ENCODE results near the gene LPGAT1. TPM values are rescaled to one million over a fixed set of nuclear protein-coding genes. Genes with fewer than 3 reads are reported as not detected.

LPGAT1 gene
- total and polyA plus RNA-seq, 2 donors (not counting 3 experiments of a cell fraction or from before 2014, with no cell fraction given), result 6.1 to 46.0 TPM

DNA sequence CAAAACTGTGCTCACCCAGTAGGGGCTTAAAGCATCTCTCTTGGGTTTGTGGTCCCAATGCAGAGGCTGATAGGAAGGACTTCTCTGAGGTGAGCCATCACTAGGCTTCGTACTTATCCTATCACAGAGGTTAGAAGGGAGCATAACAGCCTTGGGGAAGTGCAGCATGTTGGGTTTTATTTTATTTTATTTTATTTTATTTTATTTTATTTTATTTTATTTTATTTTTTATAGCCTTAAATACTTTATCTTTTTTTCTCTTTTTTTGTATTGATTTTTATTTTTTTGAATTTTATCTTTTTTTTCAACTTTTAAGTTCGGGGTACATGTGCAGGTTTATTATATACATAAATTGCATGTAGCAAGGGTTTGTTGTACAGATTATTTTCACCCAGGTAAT lies 48.9 kb upstream of the LPGAT1 start:
- no TSS peak for BruUV-seq (replicated peaks)
- H3K36me3 ChIP-seq (ENCODE audit: control insufficient read depth in 2 of 2, extremely low read depth in 1 of 2, insufficient read depth in 2 of 2, low read length in 2 of 2), result no peaks in the 10 kb centered on the region
- no peaks in the 10 kb centered on the region for H3K79me2 ChIP-seq (ENCODE audit: control insufficient read depth, insufficient read depth, low read length)
- H2AFZ ChIP-seq (ENCODE audit: low read depth, low read length), result no peak overlapping the region
- no peak overlapping the region for H3K9ac ChIP-seq (replicated peaks; ENCODE audit: extremely low read depth, insufficient read depth, low read length)
- no peak overlapping the region for H3K27ac ChIP-seq (ENCODE audit: insufficient read depth, low read depth, low read length)
- H3K9me1 ChIP-seq (replicated peaks; ENCODE audit: control insufficient read depth, extremely low read depth, insufficient read depth, low read length), result no peaks in the 10 kb centered on the region
- no peaks in the 10 kb centered on the region for H4K20me1 ChIP-seq (replicated peaks; ENCODE audit: control insufficient read depth, extremely low read depth, insufficient read depth, low read length)
- peaks cover 0 to 4% of the 10 kb centered on the region in 2 experiments for H3K27me3 ChIP-seq (ENCODE audit: control insufficient read depth in 2 of 2, insufficient read depth in 2 of 2, low read length in 2 of 2)
- POLR2A ChIA-PET, result no interaction called here
- DNase-seq (ENCODE audit: low read depth, low spot score), result no peak
- H3K4me1 ChIP-seq (ENCODE audit: control insufficient read depth, extremely low read depth, insufficient read depth, low read length), result no peaks in the 10 kb centered on the region
- dilution Hi-C loops (cut with MboI; ENCODE audit: extremely low pct_ligation_motif_present, low sequenced_read_pairs) (no loop called here), intact Hi-C loops (cut with micrococcal nuclease) (no loop called here)
- no peak overlapping the region for H3K4me3 ChIP-seq (replicated peaks in 1 of 3; ENCODE audit: insufficient read depth in 1 of 3, low read depth in 1 of 3, low read length in 3 of 3)
- no peak for FAIRE-seq
- TF ChIP-seq MYC (IDR thresholded peaks at IDR 0.05; ENCODE audit: low read depth, low read length) (no peak), FOS (IDR thresholded peaks at IDR 0.05; ENCODE audit: borderline replicate concordance, insufficient read depth, low read length) (no peak), JUN (IDR thresholded peaks at IDR 0.05; ENCODE audit: borderline replicate concordance, insufficient read depth, insufficient read length, low read depth) (no peak), EZH2 (IDR thresholded peaks at IDR 0.05; ENCODE audit: borderline replicate concordance, low read depth, low read length, severe bottlenecking) (no peak), POLR2AphosphoS5 (IDR thresholded peaks at IDR 0.05; ENCODE audit: insufficient read depth, low read depth, low read length) (no peak), POLR2A (IDR thresholded peaks at IDR 0.05; ENCODE audit: low read depth, low read length) (no peak), GATA2 (IDR thresholded peaks at IDR 0.05; ENCODE audit: insufficient read depth, insufficient read length, low read depth, low read length) (no peak)
- TF ChIP-seq, protein P1, sequence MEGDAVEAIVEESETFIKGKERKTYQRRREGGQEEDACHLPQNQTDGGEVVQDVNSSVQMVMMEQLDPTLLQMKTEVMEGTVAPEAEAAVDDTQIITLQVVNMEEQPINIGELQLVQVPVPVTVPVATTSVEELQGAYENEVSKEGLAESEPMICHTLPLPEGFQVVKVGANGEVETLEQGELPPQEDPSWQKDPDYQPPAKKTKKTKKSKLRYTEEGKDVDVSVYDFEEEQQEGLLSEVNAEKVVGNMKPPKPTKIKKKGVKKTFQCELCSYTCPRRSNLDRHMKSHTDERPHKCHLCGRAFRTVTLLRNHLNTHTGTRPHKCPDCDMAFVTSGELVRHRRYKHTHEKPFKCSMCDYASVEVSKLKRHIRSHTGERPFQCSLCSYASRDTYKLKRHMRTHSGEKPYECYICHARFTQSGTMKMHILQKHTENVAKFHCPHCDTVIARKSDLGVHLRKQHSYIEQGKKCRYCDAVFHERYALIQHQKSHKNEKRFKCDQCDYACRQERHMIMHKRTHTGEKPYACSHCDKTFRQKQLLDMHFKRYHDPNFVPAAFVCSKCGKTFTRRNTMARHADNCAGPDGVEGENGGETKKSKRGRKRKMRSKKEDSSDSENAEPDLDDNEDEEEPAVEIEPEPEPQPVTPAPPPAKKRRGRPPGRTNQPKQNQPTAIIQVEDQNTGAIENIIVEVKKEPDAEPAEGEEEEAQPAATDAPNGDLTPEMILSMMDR (IDR thresholded peaks at IDR 0.05; ENCODE audit: extremely low read depth in 1 of 2, insufficient read depth in 1 of 2, low read depth in 1 of 2, low read length in 2 of 2), result no peak
- TF ChIP-seq, protein P2, sequence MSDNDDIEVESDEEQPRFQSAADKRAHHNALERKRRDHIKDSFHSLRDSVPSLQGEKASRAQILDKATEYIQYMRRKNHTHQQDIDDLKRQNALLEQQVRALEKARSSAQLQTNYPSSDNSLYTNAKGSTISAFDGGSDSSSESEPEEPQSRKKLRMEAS (IDR thresholded peaks at IDR 0.05; ENCODE audit: insufficient read depth, insufficient read length), result no peak
- CTCF ChIA-PET, result no interaction called here
- no peak overlapping the region for H3K4me2 ChIP-seq (ENCODE audit: insufficient read depth, low read length)
- no peaks in the 10 kb centered on the region for H3K9me3 ChIP-seq (replicated peaks; ENCODE audit: control insufficient read depth, insufficient read depth, low read length)
